GM19455 (cell line): ENCODE results near the gene DPP6.

Experiments
- ATAC-seq: cut with Tn5 transposase; IDR thresholded peaks from one replicate; pipeline ENCODE4 v1.9.1; 2021; ENCODE audit not compliant: unreplicated experiment

DPP6 gene

GRCh38 chr7:154512121-154512833 is 460.1 kb downstream of the DPP6 start:
- ATAC-seq = no peak

GRCh38 chr7:154517768-154518167 is 465.6 kb downstream of the DPP6 start:
- ATAC-seq = no peak

GRCh38 chr7:154519229-154519628 is 467.0 kb downstream of the DPP6 start:
- ATAC-seq = no peak

GRCh38 chr7:154530136-154530535 is 477.9 kb downstream of the DPP6 start:
- no peak for ATAC-seq

- ATAC-seq = no peak
Observed at GRCh38 chr7:154532771-154533170, 480.6 kb downstream of the DPP6 start.

GRCh38 chr7:154540596-154540995 is 488.4 kb downstream of the DPP6 start:
- ATAC-seq = no peak

GRCh38 chr7:154541606-154542005 is 489.4 kb downstream of the DPP6 start:
- no peak for ATAC-seq

- ATAC-seq = no peak
Observed at GRCh38 chr7:154546946-154547587, 494.9 kb downstream of the DPP6 start.

GRCh38 chr7:154553711-154554265 is 501.6 kb downstream of the DPP6 start:
- ATAC-seq = no peak

- ATAC-seq = no peak
Observed at GRCh38 chr7:154559454-154559853, 507.3 kb downstream of the DPP6 start.

GRCh38 chr7:154564676-154565075 is 512.5 kb downstream of the DPP6 start:
- ATAC-seq = no peak

- no peak for ATAC-seq
Observed at GRCh38 chr7:154566877-154567276, 514.7 kb downstream of the DPP6 start.

- no peak for ATAC-seq
Observed at GRCh38 chr7:154568346-154568745, 516.1 kb downstream of the DPP6 start.

GRCh38 chr7:154569916-154570315 is 517.7 kb downstream of the DPP6 start:
- no peak for ATAC-seq

- ATAC-seq = no peak
Observed at GRCh38 chr7:154571772-154572171, 519.6 kb downstream of the DPP6 start.

GRCh38 chr7:154574235-154574634 is 522.0 kb downstream of the DPP6 start:
- no peak for ATAC-seq

GRCh38 chr7:154575497-154575896 is 523.3 kb downstream of the DPP6 start:
- ATAC-seq = no peak

GRCh38 chr7:154576604-154577003 is 524.4 kb downstream of the DPP6 start:
- ATAC-seq = no peak

- no peak for ATAC-seq
Observed at GRCh38 chr7:154577141-154577873, 525.1 kb downstream of the DPP6 start.

- no peak for ATAC-seq
Observed at GRCh38 chr7:154578336-154578735, 526.1 kb downstream of the DPP6 start.

- no peak for ATAC-seq
Observed at GRCh38 chr7:154579711-154580110, 527.5 kb downstream of the DPP6 start.
